Epithelial cell of esophagus (primary cell): ENCODE results near the gene MAN1A2.

ENCODE experiments used
- DNase-seq: peaks from one replicate; pipeline ENCODE4 v3.0.0; 2010; ENCODE audit warnings: low read depth
- H3K4me3 ChIP-seq: 2 replicates; pipeline ENCODE4 v1.5.1; 2011; ENCODE audit warnings: mild to moderate bottlenecking, low read length, control low read depth
- TF ChIP-seq, protein P1 (sequence below): IDR thresholded peaks from 2 replicates; pipeline ENCODE4 v1.5.1; 2011; ENCODE audit warnings: low read depth, mild to moderate bottlenecking, low read length, control low read depth, inconsistent platforms; ENCODE audit not compliant: insufficient read depth; ENCODE audit errors: missing control alignments

MAN1A2 gene

DNA sequence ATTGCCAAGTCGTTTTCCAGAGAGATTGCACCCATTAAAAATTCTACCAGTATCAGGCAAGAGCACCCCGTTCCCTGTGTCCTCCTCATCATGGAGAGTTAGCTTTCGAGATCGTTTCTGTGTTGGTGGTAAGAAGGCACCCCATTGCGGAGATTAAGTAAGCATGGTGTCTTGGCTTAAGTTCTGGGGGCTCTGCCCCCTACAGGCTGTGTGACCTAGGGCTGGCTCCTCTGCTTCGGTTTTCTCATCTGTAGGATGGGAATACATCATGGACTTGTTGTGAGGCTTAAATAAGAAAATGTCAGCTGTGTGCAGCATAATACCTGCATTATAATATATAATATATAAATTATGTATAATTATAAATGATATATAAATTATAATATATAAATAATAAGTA is 201.8 kb downstream of the MAN1A2 start:
- no peak for DNase-seq
- no peak overlapping the region for H3K4me3 ChIP-seq
- TF ChIP-seq, protein P1, sequence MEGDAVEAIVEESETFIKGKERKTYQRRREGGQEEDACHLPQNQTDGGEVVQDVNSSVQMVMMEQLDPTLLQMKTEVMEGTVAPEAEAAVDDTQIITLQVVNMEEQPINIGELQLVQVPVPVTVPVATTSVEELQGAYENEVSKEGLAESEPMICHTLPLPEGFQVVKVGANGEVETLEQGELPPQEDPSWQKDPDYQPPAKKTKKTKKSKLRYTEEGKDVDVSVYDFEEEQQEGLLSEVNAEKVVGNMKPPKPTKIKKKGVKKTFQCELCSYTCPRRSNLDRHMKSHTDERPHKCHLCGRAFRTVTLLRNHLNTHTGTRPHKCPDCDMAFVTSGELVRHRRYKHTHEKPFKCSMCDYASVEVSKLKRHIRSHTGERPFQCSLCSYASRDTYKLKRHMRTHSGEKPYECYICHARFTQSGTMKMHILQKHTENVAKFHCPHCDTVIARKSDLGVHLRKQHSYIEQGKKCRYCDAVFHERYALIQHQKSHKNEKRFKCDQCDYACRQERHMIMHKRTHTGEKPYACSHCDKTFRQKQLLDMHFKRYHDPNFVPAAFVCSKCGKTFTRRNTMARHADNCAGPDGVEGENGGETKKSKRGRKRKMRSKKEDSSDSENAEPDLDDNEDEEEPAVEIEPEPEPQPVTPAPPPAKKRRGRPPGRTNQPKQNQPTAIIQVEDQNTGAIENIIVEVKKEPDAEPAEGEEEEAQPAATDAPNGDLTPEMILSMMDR, result no peak

DNA sequence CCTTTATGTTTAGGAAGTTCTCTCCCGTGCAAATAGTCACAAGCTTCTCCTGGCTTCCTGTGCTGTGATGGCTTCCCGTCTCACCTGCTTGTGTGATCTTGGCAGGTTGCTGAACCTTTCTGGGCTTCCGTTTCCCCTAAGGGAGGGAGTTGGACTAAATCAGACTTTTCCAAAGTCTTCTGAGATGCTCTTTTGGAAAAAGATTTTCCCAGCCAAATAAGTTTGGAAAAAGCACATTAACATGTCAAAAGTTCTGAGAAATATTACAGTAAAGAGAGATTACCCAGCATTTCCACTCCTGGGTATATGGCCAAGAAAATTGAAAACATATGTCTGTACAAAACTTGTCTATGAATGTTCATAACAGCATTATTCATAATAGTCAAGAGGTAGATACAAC is 202.6 kb downstream of the MAN1A2 start:
- H3K4me3 ChIP-seq, result no peak overlapping the region
- DNase-seq, result no peak
- TF ChIP-seq, protein P1, result no peak

DNA sequence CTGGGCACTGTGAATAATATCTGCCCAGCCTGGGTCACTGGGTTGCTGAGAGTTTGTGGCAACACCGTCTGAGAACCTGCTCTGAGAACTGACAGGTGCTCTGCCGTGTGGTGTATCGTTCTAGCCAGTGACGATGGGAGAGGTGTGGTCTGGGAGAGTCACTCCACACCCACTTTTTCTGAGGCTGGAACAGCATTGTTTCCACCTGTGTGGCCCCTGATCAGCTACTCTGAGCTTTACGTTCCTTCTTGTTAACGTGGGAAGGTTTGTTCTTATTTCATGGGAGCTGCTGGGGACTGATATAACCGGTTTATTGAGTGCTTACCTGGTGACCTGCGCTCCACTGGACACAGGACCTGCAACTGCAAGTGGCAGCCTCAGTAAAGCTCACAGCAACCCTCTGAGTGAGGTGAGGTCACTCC is 203.8 kb downstream of the MAN1A2 start:
- TF ChIP-seq, protein P1, result no peak
- no peak overlapping the region for H3K4me3 ChIP-seq
- DNase-seq, result peak; percentile 35

DNA sequence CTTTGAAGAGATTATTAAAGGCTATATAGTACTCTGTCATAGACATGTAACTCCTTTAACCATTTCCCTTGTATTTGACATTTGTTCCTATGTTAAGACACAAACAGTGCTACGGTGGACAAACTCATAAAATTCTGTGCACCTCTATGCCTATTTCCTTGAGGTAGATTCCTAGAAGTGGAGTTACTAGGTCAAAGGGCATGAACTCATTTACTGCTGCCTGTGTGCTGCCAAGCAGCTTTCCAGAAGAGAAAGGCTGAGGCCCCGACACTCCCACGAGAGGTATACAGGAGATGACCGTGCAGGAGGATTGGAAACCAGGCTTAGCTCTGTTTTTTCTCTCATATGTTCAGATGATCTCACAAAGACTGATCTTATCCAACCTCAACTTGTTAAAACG is 204.2 kb downstream of the MAN1A2 start:
- no peak for DNase-seq
- H3K4me3 ChIP-seq, result no peak overlapping the region
- TF ChIP-seq, protein P1, result no peak

DNA sequence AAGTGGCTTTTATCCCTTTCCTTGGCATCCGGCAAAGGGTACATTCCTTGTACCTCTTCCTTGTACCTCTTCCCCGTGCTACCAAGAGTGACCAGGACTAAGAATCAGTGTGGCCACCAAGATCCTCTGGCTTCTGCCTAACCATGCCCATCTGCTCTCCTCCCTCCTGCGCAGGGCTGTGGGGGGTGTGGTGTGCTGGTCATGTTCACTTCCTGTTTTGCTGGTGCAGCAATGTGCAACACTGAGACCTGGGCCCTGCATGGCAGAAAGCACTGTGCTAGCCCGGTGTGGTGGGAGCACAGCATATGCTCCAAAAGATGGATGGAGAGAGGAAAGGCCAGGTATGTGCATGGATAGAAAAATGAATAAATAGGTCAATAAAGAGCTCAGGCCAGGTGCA is 205.3 kb downstream of the MAN1A2 start:
- TF ChIP-seq, protein P1, result no peak
- no peak for DNase-seq
- H3K4me3 ChIP-seq, result no peak overlapping the region

DNA sequence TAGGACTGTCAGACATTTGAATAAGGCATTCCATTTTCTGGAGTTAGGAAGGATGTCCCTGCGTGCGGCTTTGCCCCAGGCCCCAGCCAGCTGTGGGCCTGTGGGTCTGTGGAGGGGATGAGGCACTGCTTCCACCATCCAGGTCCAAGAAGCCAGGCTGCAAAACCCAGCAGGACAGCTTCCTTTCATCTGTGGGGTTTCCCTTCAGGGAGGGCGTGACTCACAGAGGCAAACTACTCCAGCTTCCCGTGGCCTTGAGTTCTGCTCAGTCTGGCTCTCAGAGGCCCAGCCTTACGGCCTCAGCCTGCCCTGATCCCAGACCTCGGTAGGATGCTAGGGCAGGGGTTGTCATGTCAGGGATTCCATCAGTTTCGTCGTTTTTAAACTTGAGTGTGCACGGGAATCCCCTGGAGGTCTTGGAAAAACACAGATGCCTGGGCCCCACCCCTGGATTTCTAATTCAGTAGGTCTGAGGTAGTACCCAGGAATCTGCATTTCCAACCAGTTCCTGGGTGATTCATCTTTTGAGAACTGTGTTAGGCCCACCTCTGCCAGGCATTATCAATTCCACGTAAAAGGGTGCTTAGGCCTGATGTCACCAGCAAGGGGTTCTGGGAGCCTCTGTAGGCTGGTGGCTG is 206.3 kb downstream of the MAN1A2 start:
- TF ChIP-seq, protein P1, result no peak
- peak; percentile 37 for DNase-seq
- H3K4me3 ChIP-seq, result no peak overlapping the region

DNA sequence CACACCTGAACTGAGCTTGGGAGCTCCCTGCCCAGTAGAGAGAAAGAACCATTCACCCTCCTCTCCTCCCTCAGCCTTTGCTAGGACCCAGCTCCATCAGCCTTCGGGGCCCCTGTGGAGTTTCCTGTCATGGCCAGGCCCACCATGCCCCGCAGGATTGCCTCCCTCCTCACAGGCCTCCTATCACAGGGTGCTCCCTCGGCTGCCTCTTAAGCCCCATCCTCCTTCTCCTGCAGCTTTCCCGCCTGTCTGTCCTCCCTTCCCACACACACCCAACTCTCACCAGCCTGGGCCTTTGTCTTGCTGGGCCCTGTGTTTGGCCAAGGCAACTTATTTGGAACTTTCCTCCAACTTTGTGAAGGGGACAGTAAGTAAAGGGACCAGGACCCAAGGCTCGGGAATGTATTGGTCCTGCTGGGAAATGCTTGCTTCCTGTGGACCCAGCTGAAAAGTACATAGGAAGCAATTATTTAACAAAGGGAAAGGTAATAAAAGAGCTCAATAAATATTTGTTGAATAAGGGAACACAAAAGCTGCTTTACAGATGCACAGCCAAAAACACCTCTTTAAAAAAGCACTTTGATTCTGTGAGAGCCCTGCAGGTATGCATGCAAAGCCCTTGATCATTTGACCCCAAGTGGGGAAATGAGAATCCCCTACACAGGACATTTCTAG is 207.0 kb downstream of the MAN1A2 start:
- TF ChIP-seq, protein P1, result no peak
- DNase-seq, result no peak
- no peak overlapping the region for H3K4me3 ChIP-seq
